K562 (cell line): ENCODE results near the gene DPP9. TPM values are rescaled to one million over a fixed set of nuclear protein-coding genes. Genes with fewer than 3 reads are reported as not detected.
A peak's percentile ranks its signal among the peaks of the same experiment; 100 is the strongest.

Experiments used
- BACH1 ChIP-seq: fragments of 200-800 bp; sonication (Bioruptor generic); IDR thresholded peaks from 2 replicates; pipeline ENCODE4 v1.6.1; 2016; ENCODE audit warnings: missing genetic modification characterization, missing compliant biosample characterization
- CBFA2T2 ChIP-seq: fragments of 450-650 bp; conservative IDR thresholded peaks from 2 replicates; pipeline ENCODE4 v1.6.1; 2017; ENCODE audit warnings: mild to moderate bottlenecking
- CBX1 ChIP-seq: sonication (generic); IDR thresholded peaks from 2 replicates; pipeline ENCODE4 v1.6.1; 2016; ENCODE audit warnings: antibody characterized with exemption, low read depth, mild to moderate bottlenecking
- CCNT2 ChIP-seq: IDR thresholded peaks from 2 replicates; pipeline ENCODE4 v1.6.1; 2011; ENCODE audit warnings: borderline replicate concordance, low read depth, mild to moderate bottlenecking, moderate library complexity, mixed read lengths, low read length; ENCODE audit not compliant: insufficient read length; ENCODE audit errors: extremely low read depth
- JUND ChIP-seq, 2 experiments: IDR thresholded peaks; 2 replicates in 1 of 2; 3 replicates in 1 of 2; pipeline ENCODE4 v1.6.1; 2011; ENCODE audit warnings: borderline replicate concordance in 2 of 2, low read depth in 2 of 2, low read length in 2 of 2, improper control_type of control experiment in 1 of 2, missing biosample characterization in 1 of 2, missing genetic modification characterization in 1 of 2, missing genetic modification reagents in 1 of 2
- KLF13 ChIP-seq: fragments of 450-650 bp; IDR thresholded peaks from 2 replicates; pipeline ENCODE4 v1.6.1; 2016; ENCODE audit warnings: missing genetic modification characterization, low read depth, mild to moderate bottlenecking, missing compliant biosample characterization, moderate library complexity, borderline replicate concordance
- MAZ ChIP-seq, 2 experiments: fragments of 450-650 bp in 1 of 2; sonication (generic) in 1 of 2; formaldehyde crosslinking; IDR thresholded peaks in 1 of 2; conservative IDR thresholded peaks in 1 of 2; 2 replicates each; pipeline versions ENCODE4 v1.4.0 to v1.5.0; 2020; ENCODE audit warnings: mild to moderate bottlenecking in 1 of 2, missing genetic modification reagents in 1 of 2
- NCOA1 ChIP-seq: fragments of 450-650 bp; IDR thresholded peaks from 2 replicates; pipeline ENCODE4 v1.6.1; 2016; ENCODE audit warnings: low read depth
- NCOA6 ChIP-seq: fragments of 450-650 bp; IDR thresholded peaks from 2 replicates; pipeline ENCODE4 v1.6.1; 2017; ENCODE audit warnings: mild to moderate bottlenecking
- NEUROD1 ChIP-seq: fragments of 150-350 bp; IDR thresholded peaks from 2 replicates; pipeline ENCODE4 v1.6.1; 2014; ENCODE audit warnings: borderline replicate concordance, low read length, low read depth; ENCODE audit not compliant: partially characterized antibody
- NONO ChIP-seq, 2 experiments: fragments of 200-400 bp in 1 of 2; fragments of 450-650 bp in 1 of 2; formaldehyde crosslinking in 1 of 2; IDR thresholded peaks; 2 replicates each; pipeline ENCODE4 v1.6.1; 2017; ENCODE audit warnings: low read depth in 2 of 2, mild to moderate bottlenecking in 2 of 2, moderate library complexity in 2 of 2, low read length in 1 of 2
- POLR3G ChIP-seq: IDR thresholded peaks from 2 replicates; pipeline ENCODE4 v1.6.1; 2011; ENCODE audit not compliant: insufficient read length, insufficient replicate concordance; ENCODE audit errors: extremely low read depth
- RBM25 ChIP-seq: fragments of 200-400 bp; formaldehyde crosslinking; IDR thresholded peaks from 2 replicates; pipeline ENCODE4 v1.6.1; 2018; ENCODE audit warnings: low read length, low read depth, moderate library complexity; ENCODE audit not compliant: severe bottlenecking
- RUNX1 ChIP-seq: sonication (generic); IDR thresholded peaks from 2 replicates; pipeline ENCODE4 v1.6.1; 2016; ENCODE audit warnings: antibody characterized with exemption, low read depth
- SIN3B ChIP-seq: fragments of 450-650 bp; IDR thresholded peaks from 2 replicates; pipeline ENCODE4 v1.6.1; 2017; ENCODE audit warnings: low read depth, mild to moderate bottlenecking, moderate library complexity
- SMARCC2 ChIP-seq: fragments of 450-650 bp; IDR thresholded peaks from 2 replicates; pipeline ENCODE4 v1.6.1; 2017; ENCODE audit warnings: antibody characterized with exemption, moderate library complexity, mild to moderate bottlenecking, low read depth
- SNIP1 ChIP-seq: fragments of 450-650 bp; IDR thresholded peaks from 2 replicates; pipeline ENCODE4 v1.7.1; 2017; ENCODE audit warnings: low read depth, mild to moderate bottlenecking
- TARDBP ChIP-seq: fragments of 450-650 bp; IDR thresholded peaks from 2 replicates; pipeline ENCODE4 v1.6.1; 2016
- TRIM28 ChIP-seq: fragments of 450-650 bp; IDR thresholded peaks from 2 replicates; pipeline ENCODE4 v1.6.1; 2017
- ZBTB1 ChIP-seq: sonication (generic); formaldehyde crosslinking; IDR thresholded peaks from 2 replicates; pipeline ENCODE4 v1.8.1; 2023; ENCODE audit warnings: missing genetic modification reagents, low read depth, mild to moderate bottlenecking, borderline replicate concordance
- ZNF212 ChIP-seq: fragments of 450-650 bp; formaldehyde crosslinking; IDR thresholded peaks from 2 replicates; pipeline ENCODE4 v1.4.0; 2020; ENCODE audit warnings: mild to moderate bottlenecking
- polyA plus RNA-seq, 8 experiments: library from polyadenylated mRNA; depleted of rRNA in 4 of 8; stranded (reverse) in 5 of 8; unstranded in 3 of 8; fragments of >200 nt; fragmentation: Nextera tagmentation in 2 of 8; fragmentation: Illumina TruSeq in 1 of 8; extraction: Ambion mirVana in 2 of 8; extraction: Trizol in 1 of 8; gene quantifications; 2 replicates each; pipeline versions ENCODE4 v1.2.1 to v1.2.3, GENCODE V29; 2011 to 2014; ENCODE audit warnings: inconsistent platforms in 1 of 8, missing spikeins in 1 of 8
- total RNA-seq, 7 experiments: library from RNA; depleted of rRNA in 6 of 7; stranded (reverse); fragments of >200 nt in 6 of 7; fragmentation: Illumina TruSeq in 2 of 7; extraction: Trizol in 2 of 7; gene quantifications; 2 replicates each; pipeline versions ENCODE4 v1.2.1 to v1.2.3, GENCODE V29; 2011 to 2021; ENCODE audit warnings: low replicate concordance in 1 of 7
- TF ChIP-seq, protein P1 (sequence below): fragments of 450-650 bp; conservative IDR thresholded peaks from 2 replicates; pipeline ENCODE4 v1.6.1; 2016; ENCODE audit warnings: missing genetic modification characterization, low read depth, mild to moderate bottlenecking, missing compliant biosample characterization, moderate library complexity

The DPP9 gene
- total and polyA plus RNA-seq, 9 of the 15 experiments (the other 6 are each of a cell fraction or from before 2014, with no cell fraction given) = 0.90 to 66.7 (median 24.5) TPM

DNA sequence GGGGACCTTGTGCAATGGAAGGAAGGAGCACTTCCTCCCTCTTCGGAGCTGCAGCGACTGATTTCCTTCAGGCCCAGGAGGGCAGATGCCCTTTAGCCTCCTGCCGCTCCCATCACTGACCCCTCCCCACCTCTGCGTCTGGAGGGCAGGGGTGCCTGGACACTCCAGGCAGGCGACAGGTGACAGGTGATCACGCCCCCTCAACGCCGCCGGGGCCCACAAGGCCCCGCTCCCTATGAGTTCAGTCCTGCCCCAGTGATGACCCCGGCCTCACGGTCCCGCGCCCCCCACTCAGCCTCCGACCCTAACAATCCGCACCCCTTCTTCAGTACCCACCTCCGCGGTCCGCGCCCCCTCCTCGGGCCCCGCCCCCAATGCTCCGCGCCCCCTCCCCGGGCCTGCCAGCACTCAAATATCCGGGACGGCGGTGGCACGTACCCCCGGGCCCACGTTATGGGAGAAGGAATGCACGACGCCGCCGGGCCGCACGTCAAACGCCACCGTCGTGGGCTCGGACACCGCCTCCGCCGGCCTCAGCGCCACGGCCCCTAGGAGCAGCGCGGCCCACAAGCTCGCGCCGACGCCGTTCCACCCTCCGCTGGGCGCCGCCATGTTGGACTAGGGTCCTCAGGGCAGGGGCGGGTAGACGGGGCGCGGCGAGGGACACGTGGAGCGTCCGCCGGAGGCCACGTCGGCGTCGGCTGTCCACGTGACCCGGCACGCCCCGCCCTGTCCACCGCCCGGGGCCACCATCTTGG is 53.7 kb downstream of the DPP9 start, which contains the start of gene MYDGF (continued):
- TF ChIP-seq, protein P1, sequence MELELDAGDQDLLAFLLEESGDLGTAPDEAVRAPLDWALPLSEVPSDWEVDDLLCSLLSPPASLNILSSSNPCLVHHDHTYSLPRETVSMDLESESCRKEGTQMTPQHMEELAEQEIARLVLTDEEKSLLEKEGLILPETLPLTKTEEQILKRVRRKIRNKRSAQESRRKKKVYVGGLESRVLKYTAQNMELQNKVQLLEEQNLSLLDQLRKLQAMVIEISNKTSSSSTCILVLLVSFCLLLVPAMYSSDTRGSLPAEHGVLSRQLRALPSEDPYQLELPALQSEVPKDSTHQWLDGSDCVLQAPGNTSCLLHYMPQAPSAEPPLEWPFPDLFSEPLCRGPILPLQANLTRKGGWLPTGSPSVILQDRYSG (tag) = no peak
- no peak for TF ChIP-seq RUNX1
- peak; percentile 76 for TF ChIP-seq CBFA2T2
- peak; percentile 91 for TF ChIP-seq SIN3B
- peak; percentile 72 for TF ChIP-seq NCOA6
- peak; percentile 70 to 74; a peak in 3 of 4 replicates for TF ChIP-seq NONO (IDR thresholded peaks at IDR 0.05; ENCODE audit: low read depth in 2 of 2, low read length in 1 of 2)
- TF ChIP-seq ZNF212 (CRISPR knock-in tag) = no peak
- no peak for TF ChIP-seq TARDBP
- TF ChIP-seq CCNT2 = peak; percentile 70
- TF ChIP-seq RBM25 = peak; percentile 92
- TF ChIP-seq TRIM28 = no peak
- no peak for TF ChIP-seq SMARCC2
- TF ChIP-seq CBX1 = no peak
- no peak for TF ChIP-seq ZBTB1 (CRISPR knock-in tag)
- peak; percentile 69 for TF ChIP-seq NEUROD1
- TF ChIP-seq POLR3G = no peak
- peak; percentile 36; the same call in 1 of the 2 replicates for TF ChIP-seq KLF13 (tag)
- no peak for TF ChIP-seq BACH1 (tag)
- TF ChIP-seq JUND (IDR thresholded peaks at IDR 0.05; ENCODE audit: borderline replicate concordance, low read depth, low read length) = no peak
- TF ChIP-seq JUND (tag; IDR thresholded peaks at IDR 0.05; ENCODE audit: borderline replicate concordance, low read depth, low read length) = peak; percentile 5; the same call in 1 of the 3 replicates
- TF ChIP-seq NCOA1 = no peak
- no peak for TF ChIP-seq SNIP1
- TF ChIP-seq MAZ (CRISPR knock-in tag; conservative IDR thresholded peaks at IDR 0.05 in 1 of 2, IDR thresholded peaks at IDR 0.05 in 1 of 2) = peak in 1 of 2 experiments; percentile 51; a peak in 2 of 4 replicates
